ENCODE results near the gene AP1B1.

AP1B1 gene

DNA sequence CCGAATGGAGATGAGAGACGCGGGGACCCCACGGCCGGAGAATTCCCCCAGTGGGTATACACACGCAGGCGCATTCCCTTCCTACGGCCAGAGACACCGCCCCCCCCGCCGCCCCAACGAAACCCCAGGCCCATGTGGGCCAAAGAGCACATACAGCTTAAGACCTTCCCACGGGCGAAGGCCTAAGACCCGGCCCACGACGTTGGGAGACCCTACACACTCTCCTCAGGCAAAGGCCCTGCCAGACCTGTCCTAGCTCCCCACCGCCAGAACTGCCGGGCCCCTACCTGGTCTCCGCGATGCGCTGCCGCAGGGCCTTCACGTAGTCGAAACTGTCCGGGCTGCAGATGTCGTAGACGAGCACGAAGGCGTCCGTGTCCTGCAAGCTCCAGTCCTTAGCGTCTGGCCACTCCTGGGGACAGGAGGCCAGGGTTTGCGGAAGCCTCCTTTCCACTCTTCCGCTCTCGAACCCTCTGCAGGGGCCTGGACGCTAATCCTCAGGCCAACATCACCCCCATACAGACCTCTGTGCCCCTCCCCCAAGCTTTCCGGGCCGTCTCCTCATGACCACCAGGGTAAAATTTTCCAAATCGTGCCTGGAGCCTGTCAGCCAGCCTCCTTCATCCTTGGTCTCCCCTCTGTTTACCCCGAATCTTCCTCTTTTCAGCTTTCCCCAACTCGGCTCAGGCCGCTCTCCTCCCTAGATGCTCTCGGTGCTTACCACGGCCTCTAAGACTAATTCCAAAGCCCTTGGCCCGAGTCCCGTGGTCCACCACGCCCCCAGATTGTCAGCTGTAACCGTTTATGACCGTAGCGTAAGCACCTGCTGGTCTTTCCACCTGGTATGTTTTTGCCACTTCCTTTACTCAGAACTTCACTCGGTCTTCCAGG is 74.5 kb downstream of the AP1B1 start:
- DNase-seq (ENCODE audit: low read depth in 4 of 4, low spot score in 1 of 4), result no peak

DNA sequence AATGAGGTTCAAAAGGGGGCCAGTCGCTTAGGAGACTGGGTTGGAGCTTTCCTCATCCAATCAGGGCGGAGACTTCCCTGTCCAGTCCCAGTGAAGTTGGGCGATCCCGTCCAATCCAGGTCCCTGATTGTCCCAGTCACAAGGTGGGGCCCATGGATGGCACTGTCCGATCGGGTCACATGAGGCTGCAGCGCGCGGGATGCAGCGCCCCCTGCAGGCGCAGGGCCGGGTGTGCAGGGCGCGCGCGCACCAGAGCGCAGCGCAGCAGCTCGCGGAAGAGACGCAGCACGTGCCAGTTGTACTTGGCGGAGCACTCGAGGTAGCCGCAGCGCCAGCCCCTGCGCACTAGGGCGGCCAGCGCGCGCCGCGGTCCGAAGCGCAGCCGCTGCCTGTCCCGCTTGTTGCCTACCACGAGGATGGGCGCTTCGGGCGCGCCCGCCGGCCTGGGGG is 75.2 kb downstream of the AP1B1 start:
- no peak for DNase-seq (ENCODE audit: low read depth in 4 of 4, low spot score in 1 of 4)

DNA sequence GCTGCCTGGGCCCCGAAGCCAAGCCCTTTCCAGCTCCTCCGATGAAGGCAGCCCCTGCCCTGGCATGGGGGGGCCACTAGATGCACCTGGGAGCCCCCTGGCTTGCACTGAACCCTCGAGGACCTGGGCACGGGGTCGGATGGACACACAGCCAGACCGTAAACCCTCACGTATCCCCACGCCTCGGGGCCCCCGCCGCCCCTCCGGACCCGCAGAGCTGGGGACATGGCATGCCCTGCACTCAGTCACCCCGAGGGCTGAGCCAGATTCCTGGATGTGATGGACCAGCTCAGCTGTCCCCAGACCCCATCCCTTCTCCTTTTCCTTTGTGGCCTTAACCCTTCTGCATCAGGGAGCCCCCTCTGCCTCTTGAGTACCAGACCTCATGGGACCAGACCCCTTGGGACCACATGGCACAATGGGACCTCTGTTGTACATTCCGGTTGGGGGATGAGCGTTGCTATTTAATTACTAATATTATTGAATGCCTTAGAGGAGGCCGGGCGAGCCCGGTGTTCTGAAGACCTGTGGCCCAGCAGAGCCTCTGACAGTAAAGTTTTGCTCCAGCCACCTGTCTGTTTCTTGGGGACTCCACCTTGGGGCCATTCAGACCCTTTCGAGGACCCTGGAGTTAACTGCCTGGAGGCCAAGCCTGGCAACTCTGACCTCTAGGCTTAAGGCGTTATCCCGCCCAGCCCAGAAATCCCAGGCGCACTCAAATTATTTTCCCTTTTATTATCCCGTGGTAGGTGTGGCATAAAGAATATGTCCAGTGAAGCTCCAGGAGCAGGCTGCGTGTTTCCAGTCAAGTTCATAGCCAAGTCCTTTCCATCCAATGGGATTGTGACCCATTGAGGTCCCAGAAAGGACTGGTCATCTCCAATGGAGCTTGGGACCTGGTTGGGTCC is 75.9 kb downstream of the AP1B1 start:
- no peak for DNase-seq (ENCODE audit: low read depth in 4 of 4, low spot score in 1 of 4)

DNA sequence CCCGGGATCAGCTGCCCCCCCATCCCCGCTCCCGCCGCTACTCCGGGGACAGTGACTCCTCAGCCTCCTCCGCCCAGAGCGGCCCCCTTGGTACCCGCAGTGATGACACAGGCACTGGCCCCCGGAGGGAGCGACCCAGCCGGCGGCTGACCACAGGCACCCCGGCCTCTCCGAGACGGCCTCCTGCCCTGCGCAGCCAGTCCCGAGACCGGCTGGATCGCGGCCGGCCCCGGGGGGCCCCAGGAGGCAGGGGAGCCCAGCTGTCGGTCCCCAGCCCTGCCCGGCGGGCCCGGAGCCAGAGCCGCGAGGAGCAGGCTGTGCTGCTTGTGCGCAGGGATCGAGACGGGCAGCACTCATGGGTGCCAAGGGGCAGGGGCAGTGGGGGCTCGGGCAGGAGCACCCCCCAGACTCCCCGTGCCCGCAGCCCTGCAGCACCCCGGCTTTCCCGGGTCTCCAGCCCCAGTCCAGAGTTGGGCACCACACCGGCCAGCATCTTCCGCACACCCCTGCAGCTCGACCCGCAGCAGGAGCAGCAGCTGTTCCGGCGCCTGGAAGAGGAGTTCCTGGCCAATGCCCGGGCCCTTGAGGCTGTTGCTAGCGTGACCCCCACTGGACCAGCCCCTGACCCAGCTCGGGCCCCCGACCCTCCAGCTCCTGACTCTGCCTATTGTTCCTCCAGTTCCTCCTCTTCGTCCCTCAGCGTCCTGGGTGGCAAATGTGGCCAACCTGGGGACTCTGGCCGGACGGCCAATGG is 76.7 kb downstream of the AP1B1 start:
- DNase-seq (ENCODE audit: low read depth in 4 of 4, low spot score in 1 of 4), result no peak

DNA sequence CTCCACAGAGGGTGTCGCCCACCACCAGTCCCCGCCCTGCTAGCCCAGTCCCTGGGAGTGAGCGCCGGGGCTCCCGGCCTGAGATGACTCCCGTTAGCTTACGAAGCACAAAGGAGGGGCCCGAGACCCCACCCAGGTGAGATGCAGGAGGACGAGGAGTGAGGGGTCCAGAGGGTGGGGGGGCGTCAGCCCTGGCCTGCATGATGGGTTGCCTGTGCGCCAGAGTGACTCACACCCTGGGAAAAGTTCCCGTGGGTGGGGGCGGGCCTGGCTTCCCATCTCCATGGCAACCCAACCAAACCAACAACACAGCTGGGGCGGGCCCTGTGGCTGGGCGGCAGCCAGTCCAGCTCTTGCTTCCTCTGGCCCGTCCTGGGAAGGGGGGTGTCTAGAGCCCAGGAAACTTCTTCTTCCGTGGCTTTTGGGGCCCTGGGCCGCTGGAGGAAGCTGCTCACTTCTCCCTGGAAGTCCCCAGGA is 77.5 kb downstream of the AP1B1 start:
- DNase-seq (ENCODE audit: low read depth in 4 of 4, low spot score in 1 of 4), result peak in 3 of 4 experiments; percentile 27 to 67 (median 36)

DNA sequence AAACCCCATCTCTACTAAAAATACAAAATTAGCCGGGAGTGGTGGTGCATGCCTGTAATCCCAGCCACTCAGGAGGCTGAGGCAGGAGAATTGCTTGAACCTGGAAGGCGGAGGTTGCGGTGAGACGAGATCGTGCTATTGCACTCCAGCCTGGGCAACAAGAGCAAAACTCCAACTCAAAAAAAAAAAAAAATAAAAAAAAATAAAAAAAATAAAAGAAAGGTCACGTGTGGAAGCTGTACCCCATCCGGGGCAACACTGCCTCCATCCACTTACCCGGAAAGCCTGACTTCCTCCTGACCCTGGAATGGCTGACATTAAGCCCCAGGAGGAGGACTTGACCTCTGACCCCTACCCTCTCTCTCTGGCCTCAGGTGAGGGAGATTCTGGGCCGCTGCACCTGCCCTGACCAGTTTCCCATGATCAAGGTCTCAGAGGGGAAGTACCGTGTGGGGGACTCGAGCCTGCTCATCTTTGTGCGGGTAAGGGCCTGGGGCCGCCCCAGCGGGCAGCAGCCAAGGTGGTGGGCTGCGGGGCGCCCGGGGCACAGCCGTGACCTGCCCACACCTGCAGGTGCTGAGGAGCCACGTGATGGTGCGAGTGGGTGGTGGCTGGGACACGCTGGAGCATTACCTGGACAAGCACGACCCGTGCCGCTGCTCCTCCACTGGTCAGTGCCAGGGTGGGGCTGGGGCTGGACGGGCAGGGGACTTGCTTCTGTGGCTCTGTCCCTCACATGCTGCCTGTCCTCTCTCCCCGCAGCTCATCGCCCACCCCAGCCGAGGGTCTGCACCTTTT is 78.1 kb downstream of the AP1B1 start:
- no peak for DNase-seq (ENCODE audit: low read depth in 4 of 4, low spot score in 1 of 4)

DNA sequence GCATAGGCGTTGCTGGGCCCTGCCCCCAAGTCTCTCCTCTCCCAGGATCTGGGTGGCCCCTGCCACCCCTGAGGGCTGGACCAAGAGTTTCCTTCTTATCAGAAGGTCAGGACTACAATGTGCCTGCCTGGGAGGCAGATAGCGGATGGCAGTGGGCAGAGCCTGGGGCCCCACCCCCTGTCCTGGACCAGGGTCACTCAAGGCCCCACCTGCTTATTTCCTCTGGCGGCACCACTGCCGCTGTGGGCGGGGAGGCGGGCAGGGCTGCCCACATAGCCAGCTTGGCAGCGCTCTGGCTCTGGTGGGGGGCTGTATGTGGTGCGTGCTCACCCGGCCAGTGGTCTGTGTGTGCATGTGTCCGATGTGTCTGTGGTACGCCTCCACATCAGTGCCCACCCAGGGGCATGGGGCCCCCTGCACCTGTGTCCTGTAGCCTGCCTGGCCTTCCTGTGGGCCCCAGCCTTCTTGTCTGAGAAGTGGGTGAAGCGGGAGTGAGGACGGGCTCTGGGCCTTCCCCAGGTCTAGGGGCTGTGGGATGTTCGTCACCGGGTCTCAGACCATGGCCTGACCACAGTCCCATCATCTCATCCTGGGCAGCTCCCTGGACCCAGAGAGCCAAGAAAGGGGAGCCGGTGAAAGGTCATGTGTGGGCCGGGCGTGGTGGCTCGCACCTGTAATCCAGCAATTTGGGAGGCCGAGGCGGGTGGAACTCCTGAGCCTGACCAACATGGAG is 78.9 kb downstream of the AP1B1 start:
- no peak for DNase-seq (ENCODE audit: low read depth in 4 of 4, low spot score in 1 of 4)

DNA sequence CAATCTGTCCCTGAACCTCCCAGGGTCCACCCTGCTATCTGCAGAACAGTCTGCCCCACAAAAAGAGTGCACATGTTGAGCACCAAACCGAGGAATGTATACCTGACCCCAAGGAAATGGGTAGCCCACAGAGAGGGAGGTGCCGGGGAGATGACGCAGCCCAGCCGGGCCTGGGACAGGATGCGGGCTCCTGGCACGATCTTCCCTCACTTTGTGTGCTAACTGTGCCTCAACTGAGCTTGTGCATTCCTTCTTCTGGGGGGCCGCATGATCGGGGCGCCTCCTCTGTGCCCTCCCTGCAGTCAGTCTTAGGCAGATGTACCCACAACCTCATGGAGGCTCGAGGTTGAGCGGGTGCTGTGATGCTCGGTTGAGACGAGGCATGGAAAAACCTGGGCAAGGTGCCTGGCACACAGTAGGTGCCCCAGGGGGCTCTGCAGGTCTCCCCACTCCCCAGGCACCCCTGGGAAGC is 79.5 kb downstream of the AP1B1 start:
- no peak for DNase-seq (ENCODE audit: low read depth in 4 of 4, low spot score in 1 of 4)

DNA sequence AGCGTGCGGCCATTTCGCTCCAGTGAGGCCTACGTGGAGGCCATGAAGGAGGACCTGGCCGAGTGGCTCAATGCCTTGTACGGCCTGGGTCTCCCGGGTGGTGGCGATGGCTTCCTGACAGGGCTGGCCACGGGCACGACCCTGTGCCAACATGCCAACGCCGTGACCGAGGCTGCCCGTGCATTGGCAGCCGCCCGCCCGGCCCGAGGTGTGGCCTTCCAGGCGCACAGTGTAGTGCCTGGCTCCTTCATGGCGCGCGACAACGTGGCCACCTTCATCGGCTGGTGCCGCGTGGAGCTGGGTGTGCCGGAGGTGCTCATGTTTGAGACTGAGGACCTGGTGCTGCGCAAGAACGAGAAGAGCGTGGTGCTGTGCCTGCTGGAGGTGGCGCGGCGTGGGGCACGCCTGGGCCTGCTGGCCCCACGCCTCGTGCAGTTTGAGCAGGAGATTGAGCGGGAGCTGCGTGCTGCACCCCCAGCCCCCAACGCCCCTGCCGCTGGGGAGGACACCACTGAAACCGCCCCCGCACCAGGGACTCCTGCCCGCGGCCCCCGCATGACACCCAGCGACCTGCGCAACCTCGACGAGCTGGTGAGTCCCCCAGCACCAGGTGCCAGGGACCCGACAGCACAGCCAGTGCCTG is 80.1 kb downstream of the AP1B1 start:
- no peak for DNase-seq (ENCODE audit: low read depth in 4 of 4, low spot score in 1 of 4)

DNA sequence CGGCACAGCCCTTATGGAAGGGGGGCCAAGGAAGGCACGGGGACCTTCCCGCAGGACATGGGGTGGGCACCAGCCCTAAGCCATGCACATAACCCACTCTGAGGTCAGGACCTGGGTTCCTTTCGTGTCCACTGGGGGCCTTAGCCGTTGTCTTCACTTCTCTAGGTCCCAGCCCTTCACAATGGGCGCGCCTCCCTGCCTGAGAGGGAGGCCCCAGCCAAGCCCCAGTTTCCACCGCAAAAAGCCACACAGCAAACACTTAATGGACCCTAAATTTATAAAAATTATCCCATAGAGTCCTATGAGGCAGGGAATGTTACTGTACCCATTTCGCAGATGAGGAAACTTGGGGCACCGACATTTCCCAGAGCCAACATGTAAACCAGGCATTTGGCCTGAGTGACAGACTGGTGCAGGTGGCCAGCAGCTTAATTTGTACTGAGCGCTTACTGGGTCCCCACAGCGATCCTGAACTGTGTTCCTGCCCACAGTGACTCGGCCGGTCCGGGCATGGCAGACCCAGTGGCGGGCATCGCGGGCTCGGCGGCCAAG is 80.7 kb downstream of the AP1B1 start:
- no peak for DNase-seq (ENCODE audit: low read depth in 4 of 4, low spot score in 1 of 4)

DNA sequence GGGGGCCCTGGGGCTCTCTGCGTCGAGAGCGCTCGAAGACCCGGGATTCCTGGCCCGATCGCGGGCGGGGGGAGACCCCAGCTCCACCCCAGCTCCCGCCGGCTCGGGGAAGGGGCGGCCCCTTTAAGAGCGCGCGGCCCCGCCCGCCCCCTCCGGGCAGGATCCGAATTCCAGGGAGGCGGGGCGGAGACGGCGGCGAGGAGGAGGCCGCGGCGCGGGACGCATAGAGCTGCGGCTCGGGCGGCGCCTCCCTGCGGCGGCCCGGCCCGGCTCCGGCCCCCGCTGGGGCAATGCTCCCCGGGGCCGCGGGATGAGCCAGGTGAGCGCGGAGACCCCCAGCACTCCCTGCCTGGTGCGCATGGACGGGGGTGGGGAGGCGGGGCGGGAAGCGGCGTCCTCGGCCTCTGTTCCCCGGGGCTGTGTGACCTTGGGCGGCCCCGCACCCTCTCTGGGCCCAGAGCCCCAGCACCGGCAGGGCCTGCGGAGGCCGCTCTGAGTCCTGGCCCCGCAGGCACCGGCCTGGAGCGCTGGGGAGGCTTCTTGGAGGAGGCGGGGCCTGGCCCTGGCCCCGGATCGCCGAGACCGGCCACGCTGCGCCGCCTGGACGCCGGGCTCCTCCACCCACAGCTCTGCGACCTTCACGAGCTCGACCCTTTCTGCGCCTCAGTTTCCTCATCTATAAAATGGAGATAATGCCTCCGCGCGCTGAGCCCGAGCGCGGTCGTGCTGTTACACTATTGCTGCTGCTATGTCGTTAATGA is 81.4 kb downstream of the AP1B1 start:
- DNase-seq (ENCODE audit: low read depth in 4 of 4, low spot score in 1 of 4), result no peak

DNA sequence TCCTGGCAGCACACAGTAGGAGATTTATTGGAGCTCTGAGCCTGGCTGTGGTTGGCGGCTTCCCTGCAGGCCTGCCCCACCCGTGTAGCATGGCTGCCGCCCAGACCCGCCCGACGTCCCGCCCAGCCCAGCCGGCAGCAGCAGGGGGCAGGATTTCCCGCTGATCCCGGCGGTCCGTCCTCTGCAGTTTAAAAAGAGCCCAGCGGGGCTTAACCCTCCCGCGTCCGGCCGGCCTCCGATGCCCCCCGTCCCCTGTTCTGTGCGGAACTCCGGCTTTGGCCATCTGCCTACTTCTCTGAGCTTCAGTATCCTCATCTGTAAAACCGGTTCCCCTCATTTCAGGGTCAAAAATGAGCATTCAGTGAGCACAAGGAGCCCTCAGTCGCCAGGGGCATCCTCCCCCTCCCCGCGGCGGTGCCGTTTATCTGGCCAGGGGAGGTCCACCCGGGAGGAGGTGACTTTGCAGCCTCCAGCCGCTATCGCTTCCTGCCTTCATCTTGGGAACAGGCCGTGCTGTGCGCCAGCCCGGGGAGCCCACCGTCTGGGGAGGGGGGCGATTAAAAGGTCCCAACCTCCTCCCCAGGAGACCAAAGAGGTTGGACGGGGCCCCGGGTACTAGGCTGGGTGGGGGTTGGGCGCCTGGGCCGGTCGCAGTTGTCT is 82.1 kb downstream of the AP1B1 start, which contains the start of gene GAS2L1:
GAS2L1 (plus strand) TSS at position 476 of the 660 bp plus-strand sequence. CDS start 1,456 bp downstream, outside the sequence.
- DNase-seq (ENCODE audit: low read depth in 4 of 4, low spot score in 1 of 4), result peak in 1 of 4 experiments; percentile 37

DNA sequence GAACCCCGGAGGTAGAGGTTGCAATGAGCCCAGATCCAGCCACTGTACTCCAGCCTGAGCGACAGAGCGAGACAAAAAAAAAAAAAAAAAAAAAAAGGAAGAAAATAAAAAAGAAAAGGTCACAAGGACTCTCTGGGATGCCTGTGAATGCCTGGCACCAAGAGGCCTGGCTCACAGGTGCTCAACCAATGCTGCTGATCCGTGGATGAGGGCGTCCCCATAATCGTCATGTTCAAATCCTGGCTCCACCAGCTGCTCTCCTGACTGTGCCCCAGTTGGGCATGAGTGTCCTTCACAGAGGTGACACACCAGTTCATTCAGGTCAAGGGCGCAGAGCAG is 82.6 kb downstream of the AP1B1 start:
- DNase-seq (ENCODE audit: low read depth in 4 of 4, low spot score in 1 of 4), result no peak

DNA sequence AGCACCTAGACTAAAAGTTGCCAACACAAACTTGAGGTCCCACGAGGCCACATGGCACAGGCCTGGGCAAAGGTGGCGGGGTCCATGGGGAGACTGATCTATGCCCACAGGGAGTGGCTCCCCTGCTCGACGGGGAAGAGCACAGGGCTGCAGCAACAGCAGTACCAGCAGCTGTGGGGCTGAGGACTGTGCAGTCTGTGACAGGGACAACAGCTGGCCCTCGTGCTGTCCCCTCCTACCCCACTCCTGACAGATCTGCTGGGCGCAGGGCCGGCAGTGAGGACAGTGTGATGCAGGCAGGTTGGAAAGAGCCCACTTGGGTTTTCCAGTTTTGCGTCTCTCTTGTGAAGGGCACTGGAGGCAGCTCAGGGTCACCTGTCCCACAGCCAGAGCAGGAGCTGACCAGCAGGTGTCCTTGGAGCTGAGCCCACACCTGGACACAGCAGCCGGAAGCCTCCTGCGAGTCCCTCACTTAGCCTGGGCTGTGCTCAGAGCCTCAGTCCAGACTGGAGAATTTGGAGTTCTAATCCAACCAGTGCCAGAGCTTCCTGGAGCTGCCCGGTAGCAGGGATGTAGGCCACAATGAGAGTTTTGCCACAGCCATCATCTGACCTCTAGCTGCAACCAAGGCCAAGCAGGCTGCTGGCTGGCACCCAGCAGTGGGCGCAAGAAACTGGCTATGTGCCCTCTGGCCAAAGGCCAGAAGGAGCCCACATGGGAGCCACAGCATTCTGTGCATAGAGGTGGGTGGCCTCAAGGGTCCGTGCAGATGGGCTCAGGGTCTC is 85.5 kb downstream of the AP1B1 start:
- DNase-seq (ENCODE audit: low read depth in 4 of 4, low spot score in 1 of 4), result no peak

DNA sequence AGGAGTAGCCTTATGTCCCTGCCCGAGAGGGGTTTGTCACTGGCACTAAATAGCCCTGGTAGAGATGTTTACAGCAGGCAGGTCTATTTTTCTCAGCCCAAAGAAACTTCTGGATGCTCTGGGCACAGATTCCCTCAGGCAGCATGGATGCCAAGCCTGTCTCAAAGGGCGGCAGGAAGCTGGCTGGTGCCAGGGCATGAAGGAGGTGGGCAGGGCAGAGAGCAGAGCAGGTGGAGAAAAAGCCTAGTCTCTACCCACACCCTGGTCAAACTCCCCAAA is 86.0 kb downstream of the AP1B1 start:
- no peak for DNase-seq (ENCODE audit: low read depth in 4 of 4, low spot score in 1 of 4)

DNA sequence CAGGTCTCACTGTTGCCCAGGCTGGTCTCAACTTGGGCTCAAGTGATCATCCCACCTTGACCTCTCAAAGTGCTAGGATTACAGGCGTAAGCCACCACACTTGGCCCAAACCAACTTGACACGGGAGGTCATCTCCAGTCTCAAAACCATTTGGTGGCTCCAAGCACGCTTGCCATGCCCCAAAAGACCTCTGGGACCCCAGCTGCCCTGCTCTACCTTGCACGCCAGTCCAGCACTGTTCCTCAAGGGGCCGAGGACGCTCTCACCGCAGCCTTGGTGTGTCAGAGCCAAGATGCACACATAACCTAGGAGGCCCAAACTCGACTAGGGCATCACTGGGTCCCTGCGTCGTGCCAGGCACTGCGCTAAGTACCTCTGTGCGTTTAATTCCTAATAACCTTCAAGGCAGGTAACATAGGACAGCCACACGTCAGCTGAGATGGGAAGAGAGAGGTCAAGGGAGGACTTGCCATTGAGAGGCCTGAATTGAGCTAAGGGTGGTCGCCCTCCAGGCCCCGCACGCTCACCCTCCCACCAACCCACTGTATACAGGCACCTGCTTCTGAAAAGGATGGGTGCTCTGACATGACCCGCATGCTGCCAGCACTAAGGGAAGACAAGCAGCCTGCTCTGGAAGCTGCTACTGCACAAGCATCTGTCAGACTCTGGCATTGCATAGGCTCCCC is 86.5 kb downstream of the AP1B1 start:
- DNase-seq (ENCODE audit: low read depth in 4 of 4, low spot score in 1 of 4), result no peak
